AG09319 (cell line): ENCODE results near the gene NFATC2.

Source experiments
- DNase-seq: peaks from one replicate; pipeline ENCODE4 v3.0.0-alpha.2; 2010; ENCODE audit warnings: low read depth; ENCODE audit errors: extremely low read depth
- TF ChIP-seq, protein P1 (sequence below): IDR thresholded peaks from 2 replicates; pipeline ENCODE4 v1.5.1; 2011; ENCODE audit warnings: low read depth, mild to moderate bottlenecking, inconsistent platforms, low read length, moderate library complexity

NFATC2 gene

DNA sequence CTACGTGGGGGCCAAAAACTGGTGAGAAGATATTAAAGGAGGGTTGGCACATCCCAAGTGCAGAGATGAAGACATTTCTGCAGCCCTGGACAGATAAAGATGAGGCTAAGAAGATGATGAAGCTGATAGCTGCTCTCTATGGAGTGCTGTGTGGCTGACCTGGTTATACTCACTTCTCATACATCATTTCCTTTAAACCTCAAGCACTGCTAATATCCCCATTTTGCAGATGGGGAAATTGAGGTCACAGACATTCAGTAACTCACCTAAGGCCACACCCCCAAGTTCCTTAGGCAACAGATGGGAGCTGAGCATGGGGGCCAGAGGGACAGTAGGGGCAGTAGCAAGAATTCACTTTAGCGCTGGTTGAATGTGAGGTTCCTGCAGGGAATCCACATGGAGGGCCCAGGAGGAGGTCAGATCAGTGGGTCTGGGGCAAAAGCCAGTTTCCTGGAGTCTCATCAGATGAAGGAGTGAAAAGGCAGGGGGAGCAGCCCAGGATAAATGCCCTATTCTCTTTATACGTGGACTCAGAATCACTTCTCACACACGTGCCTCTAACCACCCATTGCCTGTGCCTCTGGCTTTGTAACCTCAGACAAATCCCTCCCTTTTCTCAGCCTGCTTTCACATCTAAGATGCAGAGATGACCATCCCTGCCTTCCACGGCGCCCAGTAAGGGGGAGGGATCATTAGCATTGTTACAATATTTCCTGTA, 125.8 kb downstream of the NFATC2 start:
- TF ChIP-seq, protein P1, sequence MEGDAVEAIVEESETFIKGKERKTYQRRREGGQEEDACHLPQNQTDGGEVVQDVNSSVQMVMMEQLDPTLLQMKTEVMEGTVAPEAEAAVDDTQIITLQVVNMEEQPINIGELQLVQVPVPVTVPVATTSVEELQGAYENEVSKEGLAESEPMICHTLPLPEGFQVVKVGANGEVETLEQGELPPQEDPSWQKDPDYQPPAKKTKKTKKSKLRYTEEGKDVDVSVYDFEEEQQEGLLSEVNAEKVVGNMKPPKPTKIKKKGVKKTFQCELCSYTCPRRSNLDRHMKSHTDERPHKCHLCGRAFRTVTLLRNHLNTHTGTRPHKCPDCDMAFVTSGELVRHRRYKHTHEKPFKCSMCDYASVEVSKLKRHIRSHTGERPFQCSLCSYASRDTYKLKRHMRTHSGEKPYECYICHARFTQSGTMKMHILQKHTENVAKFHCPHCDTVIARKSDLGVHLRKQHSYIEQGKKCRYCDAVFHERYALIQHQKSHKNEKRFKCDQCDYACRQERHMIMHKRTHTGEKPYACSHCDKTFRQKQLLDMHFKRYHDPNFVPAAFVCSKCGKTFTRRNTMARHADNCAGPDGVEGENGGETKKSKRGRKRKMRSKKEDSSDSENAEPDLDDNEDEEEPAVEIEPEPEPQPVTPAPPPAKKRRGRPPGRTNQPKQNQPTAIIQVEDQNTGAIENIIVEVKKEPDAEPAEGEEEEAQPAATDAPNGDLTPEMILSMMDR = no peak
- DNase-seq = no peak

DNA sequence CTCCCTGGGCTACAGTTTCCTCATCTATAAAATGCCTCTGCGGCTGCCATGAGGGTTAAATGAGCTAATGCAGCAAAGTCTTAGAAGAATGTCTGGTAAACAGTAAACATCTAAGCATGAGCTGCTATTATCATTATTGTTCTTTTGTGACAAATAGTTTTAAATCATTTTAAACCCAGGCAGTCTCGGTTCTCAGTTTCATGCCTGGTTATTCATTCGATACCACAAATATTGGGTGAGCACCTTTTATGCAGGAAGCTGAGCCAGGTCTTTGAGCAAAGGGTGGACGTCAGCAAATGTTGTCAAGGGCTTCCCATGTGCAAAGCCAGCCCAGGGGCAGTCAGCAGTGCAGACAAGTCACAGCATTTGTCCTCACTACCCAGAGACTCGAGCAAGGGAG, 128.7 kb downstream of the NFATC2 start:
- TF ChIP-seq, protein P1 = no peak

DNA sequence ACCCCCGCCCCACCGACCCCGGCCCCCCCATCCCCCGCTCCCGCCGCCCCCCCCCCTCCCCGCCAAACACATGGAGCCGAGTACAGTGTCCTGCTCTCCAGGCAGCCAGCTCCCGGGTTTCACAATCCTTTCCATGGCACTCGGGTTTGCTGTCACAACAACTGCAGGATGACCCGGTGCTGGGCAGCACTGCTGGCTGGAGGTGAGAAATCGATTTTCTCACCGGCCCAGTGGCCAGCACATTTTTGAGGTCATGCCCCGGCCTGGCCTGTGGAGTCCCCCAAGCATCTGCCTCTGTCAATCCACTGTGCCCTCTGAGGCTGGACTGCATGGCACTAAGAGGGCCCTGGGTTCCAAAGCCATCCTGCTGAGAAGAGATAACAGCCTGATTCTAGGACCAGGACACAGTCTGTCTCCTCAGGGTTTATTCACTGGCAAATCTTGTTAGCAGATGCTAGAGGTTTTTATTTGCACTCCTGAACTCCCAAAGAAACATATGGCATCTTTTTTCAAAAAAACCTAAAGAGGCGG, 129.5 kb downstream of the NFATC2 start:
- TF ChIP-seq, protein P1 = no peak
- DNase-seq = no peak

More for the DNA sequence above, 128.7 kb downstream of the NFATC2 start:
- no peak for DNase-seq

DNA sequence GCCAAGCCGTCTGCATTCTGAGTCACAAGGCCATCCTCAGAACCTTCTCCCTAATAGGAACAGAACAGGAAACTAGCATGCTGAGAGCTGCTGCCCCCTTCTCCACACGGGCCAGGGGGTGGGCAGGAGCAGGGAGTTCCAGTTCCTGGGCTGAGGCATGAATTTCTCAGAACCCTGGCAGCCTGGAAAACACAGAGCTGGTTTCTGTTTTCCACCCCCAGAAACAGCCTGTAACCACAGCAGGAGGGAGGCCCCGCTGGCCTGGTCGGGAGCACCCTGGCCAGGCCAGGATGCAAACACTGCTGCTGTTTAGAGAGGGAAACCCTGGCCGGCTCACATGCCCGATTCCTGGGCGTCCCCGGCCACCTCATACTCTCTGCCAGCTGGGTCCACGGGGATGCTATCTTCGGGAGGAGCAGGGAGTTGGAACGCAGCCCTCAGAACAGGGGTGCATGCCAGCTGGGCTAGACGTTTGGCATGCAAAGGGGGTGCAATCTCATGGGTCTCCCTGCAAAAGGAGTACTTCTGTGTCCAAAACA, 130.1 kb downstream of the NFATC2 start:
- TF ChIP-seq, protein P1 = no peak
- DNase-seq = peak; percentile 12

DNA sequence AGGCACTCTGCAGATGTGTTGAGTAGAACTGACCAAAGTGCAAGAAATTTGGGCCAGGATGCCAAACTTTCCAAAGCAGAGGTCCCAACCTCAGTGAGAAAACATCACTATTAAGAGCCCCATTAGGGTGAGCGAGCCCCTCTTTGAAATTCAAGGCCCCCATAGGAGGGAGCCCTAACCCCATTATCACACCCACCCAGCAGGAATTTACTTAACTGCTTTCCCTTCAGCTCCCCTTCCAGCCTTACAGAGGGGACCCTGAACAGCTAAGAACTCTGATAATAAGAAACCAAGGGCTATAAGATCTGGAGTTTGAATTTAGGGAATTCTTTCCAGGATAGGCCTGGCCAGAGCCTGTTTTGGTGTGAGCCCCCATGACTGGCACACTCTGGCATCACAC, 130.6 kb downstream of the NFATC2 start:
- TF ChIP-seq, protein P1 = no peak
- no peak for DNase-seq

DNA sequence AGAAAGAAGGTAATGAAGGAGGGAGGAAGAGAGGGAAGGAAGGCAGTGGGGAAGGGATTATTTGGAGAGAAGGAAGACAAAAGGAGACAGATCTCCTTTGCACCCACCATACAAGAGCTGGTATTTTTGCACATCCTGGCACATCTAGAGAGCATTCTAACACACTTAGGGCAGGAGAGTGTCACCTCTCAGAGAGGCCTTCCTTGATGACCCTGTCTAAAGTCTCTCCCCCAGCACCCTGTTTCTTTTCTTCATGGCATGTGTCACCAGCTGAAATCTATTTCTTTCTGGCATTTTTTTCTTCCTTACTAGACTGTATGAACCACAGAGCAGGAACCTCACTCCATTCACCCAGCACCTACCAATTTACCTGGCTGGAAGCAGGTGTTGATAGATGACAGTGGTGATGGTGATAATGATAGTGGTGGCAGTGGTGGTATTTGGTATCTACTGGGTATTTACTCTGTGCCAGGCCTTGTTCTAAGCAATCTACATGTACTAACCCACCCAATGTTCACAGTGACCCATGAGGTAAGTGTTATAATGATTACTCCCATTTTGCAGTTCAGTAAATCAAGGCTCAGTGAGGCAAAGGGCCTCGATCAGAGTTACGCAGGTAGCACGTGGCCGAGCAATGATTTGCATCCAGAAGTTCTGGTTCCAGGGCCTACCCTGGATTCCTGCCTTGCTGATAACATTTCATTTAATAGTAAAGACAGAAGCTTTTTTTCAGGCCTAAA, 131.8 kb downstream of the NFATC2 start:
- no peak for DNase-seq
- TF ChIP-seq, protein P1 = no peak
